IMR-90 (cell line): ENCODE results near the gene PTPRS. TPM values are rescaled to one million over a fixed set of nuclear protein-coding genes. Genes with fewer than 3 reads are reported as not detected.

ENCODE experiments used
- ATAC-seq: fragments of 200-7000 bp; cut with Tn5 transposase; 2 replicates; pipeline ENCODE4 v1.9.1; 2020; ENCODE audit warnings: low read depth, mild to moderate bottlenecking, moderate library complexity
- BruUV-seq: library from RNA; stranded (reverse); fragments of 400-500 nt; replicated peaks from 2 replicates; lab custom pipeline; 2021; lab: Mats Ljungman, UMichigan
- CTCF ChIA-PET: fragments of 300-600 bp; formaldehyde crosslinking; extraction: SDS; loops from one replicate; lab custom pipeline; 2021; ENCODE audit warnings: antibody characterized with exemption; lab: Yijun Ruan, JAX
- POLR2A ChIA-PET: fragments of 300-600 bp; sonication (Branson Sonifier 250); formaldehyde crosslinking; loops from one replicate; lab custom pipeline; 2022; ENCODE audit warnings: antibody characterized with exemption; ENCODE audit not compliant: unreplicated experiment; lab: Charles Lee
- DNase-seq: peaks from one replicate; pipeline ENCODE4 v3.0.0; 2013
- H2AFZ ChIP-seq: replicated peaks from 2 replicates; pipeline ENCODE3; 2013; ENCODE audit warnings: low read length, mild to moderate bottlenecking; ENCODE audit not compliant: poor library complexity
- H2AK5ac ChIP-seq: 2 replicates; pipeline ENCODE4 v1.6.1; 2013; ENCODE audit warnings: low read depth, low read length, inconsistent platforms
- H2AK9ac ChIP-seq: replicated peaks from 2 replicates; pipeline ENCODE3; 2013; ENCODE audit warnings: mild to moderate bottlenecking, low read depth, low read length, moderate library complexity; ENCODE audit not compliant: poor library complexity
- H2BK120ac ChIP-seq: 2 replicates; pipeline ENCODE4 v1.6.1; 2013; ENCODE audit warnings: low read depth, low read length, inconsistent platforms
- H2BK15ac ChIP-seq: 3 replicates; pipeline ENCODE4 v1.6.1; 2013; ENCODE audit warnings: low read depth, low read length, inconsistent platforms
- H2BK20ac ChIP-seq: 2 replicates; pipeline ENCODE4 v1.6.1; 2013; ENCODE audit warnings: low read depth, mild to moderate bottlenecking, inconsistent platforms, low read length, moderate library complexity
- H2BK5ac ChIP-seq: 2 replicates; pipeline ENCODE4 v1.6.1; 2013; ENCODE audit warnings: mild to moderate bottlenecking, low read depth, low read length, inconsistent platforms; ENCODE audit not compliant: poor library complexity, severe bottlenecking
- H3K14ac ChIP-seq: replicated peaks from 2 replicates; pipeline ENCODE4 v1.6.1; 2013; ENCODE audit warnings: low read depth, low read length, inconsistent platforms
- H3K18ac ChIP-seq: 2 replicates; pipeline ENCODE4 v1.6.1; 2013; ENCODE audit warnings: low read depth, low read length, control low read depth
- H3K23ac ChIP-seq: 2 replicates; pipeline ENCODE4 v1.6.1; 2013; ENCODE audit warnings: low read depth, low read length, inconsistent platforms
- H3K27ac ChIP-seq: 2 replicates; pipeline ENCODE4 v1.5.1; 2013; ENCODE audit warnings: mild to moderate bottlenecking, control low read depth, low read length; ENCODE audit not compliant: insufficient read depth
- H3K27me3 ChIP-seq: 2 replicates; pipeline ENCODE4 v1.6.1; 2013; ENCODE audit warnings: low read length; ENCODE audit not compliant: control insufficient read depth, insufficient read depth
- H3K36me3 ChIP-seq: 2 replicates; pipeline ENCODE4 v1.6.1; 2013; ENCODE audit warnings: low read length, mixed read lengths; ENCODE audit not compliant: control insufficient read depth, insufficient read depth
- H3K4ac ChIP-seq: 2 replicates; pipeline ENCODE4 v1.6.1; 2013; ENCODE audit warnings: low read depth, low read length, inconsistent platforms
- H3K4me1 ChIP-seq: 2 replicates; pipeline ENCODE4 v1.6.1; 2013; ENCODE audit warnings: low read length, mixed read lengths; ENCODE audit not compliant: control insufficient read depth, insufficient read depth
- H3K4me2 ChIP-seq: 2 replicates; pipeline ENCODE4 v1.6.1; 2013; ENCODE audit warnings: low read depth, mild to moderate bottlenecking, control low read depth, low read length, moderate library complexity
- H3K4me3 ChIP-seq: 2 replicates; pipeline ENCODE4 v1.5.1; 2013; ENCODE audit warnings: low read depth, mild to moderate bottlenecking, control low read depth, low read length, moderate library complexity; ENCODE audit not compliant: insufficient read depth
- H3K56ac ChIP-seq: 2 replicates; pipeline ENCODE4 v1.6.1; 2013; ENCODE audit warnings: low read length, inconsistent platforms; ENCODE audit not compliant: insufficient read depth; ENCODE audit errors: extremely low read depth
- H3K79me1 ChIP-seq, 2 experiments: 2 replicates each; pipeline ENCODE4 v1.6.1; 2013; ENCODE audit warnings: low read length in 2 of 2, inconsistent platforms in 1 of 2, low read depth in 1 of 2
- H3K9ac ChIP-seq: 2 replicates; pipeline ENCODE4 v1.6.1; 2013; ENCODE audit warnings: low read depth, low read length, control low read depth
- H3K9me1 ChIP-seq: 2 replicates; pipeline ENCODE4 v1.6.1; 2013; ENCODE audit warnings: low read length, inconsistent platforms; ENCODE audit not compliant: insufficient read depth
- H3K9me3 ChIP-seq: 2 replicates; pipeline ENCODE4 v1.6.1; 2013; ENCODE audit warnings: low read length; ENCODE audit not compliant: control insufficient read depth, insufficient read depth
- H4K20me1 ChIP-seq: 2 replicates; pipeline ENCODE4 v1.6.1; 2013; ENCODE audit warnings: low read length, inconsistent platforms; ENCODE audit not compliant: insufficient read depth
- H4K5ac ChIP-seq: 2 replicates; pipeline ENCODE4 v1.6.1; 2013; ENCODE audit warnings: mild to moderate bottlenecking, low read depth, low read length, control low read depth
- H4K8ac ChIP-seq, 2 experiments: 2 replicates each; pipeline ENCODE4 v1.6.1; 2013; ENCODE audit warnings: low read depth in 2 of 2, low read length in 2 of 2, control low read depth in 1 of 2, inconsistent platforms in 1 of 2
- H4K91ac ChIP-seq: 2 replicates; pipeline ENCODE4 v1.6.1; 2013; ENCODE audit warnings: low read depth, low read length, inconsistent platforms; ENCODE audit not compliant: insufficient read depth
- BHLHE40 ChIP-seq: fragments of 150-350 bp; IDR thresholded peaks from 2 replicates; pipeline ENCODE4 v1.6.1; 2016; ENCODE audit warnings: mild to moderate bottlenecking, low read depth, low read length
- MAFK ChIP-seq: IDR thresholded peaks from 2 replicates; pipeline ENCODE4 v1.6.1; 2012; ENCODE audit warnings: low read depth, low read length, improper control_type of control experiment
- MAZ ChIP-seq: IDR thresholded peaks from 2 replicates; pipeline ENCODE4 v1.6.1; 2012; ENCODE audit warnings: low read depth, mild to moderate bottlenecking, low read length, improper control_type of control experiment, moderate library complexity, borderline replicate concordance
- NFE2L2 ChIP-seq: fragments of 150-350 bp; IDR thresholded peaks from 2 replicates; pipeline ENCODE4 v1.6.1; 2016; ENCODE audit warnings: low read depth, mild to moderate bottlenecking, low read length
- POLR2A ChIP-seq: IDR thresholded peaks from 2 replicates; pipeline ENCODE4 v1.6.1; 2012; ENCODE audit warnings: mild to moderate bottlenecking, low read depth, low read length
- RAD21 ChIP-seq: IDR thresholded peaks from 2 replicates; pipeline ENCODE4 v1.6.1; 2012; ENCODE audit warnings: low read length, improper control_type of control experiment
- SMC3 ChIP-seq: fragments of 150-350 bp; IDR thresholded peaks from 2 replicates; pipeline ENCODE4 v1.6.1; 2016; ENCODE audit warnings: low read depth, mild to moderate bottlenecking, antibody characterized with exemption, low read length, moderate library complexity
- WGBS, 2 experiments: methylation state at CpG; one replicate each; pipeline versions ENCODE4 v1.1.5 to v1.1.7; 2013; ENCODE audit warnings: missing lambda C conversion rate in 2 of 2; ENCODE audit not compliant: insufficient read length in 1 of 2; ENCODE audit errors: extremely low coverage in 2 of 2; 5-methylcytosine and 5-hydroxymethylcytosine counted together
- dilution Hi-C: fragments of 300-500 bp; cut with HindIII; formaldehyde crosslinking; loops from one replicate; pipeline ENCODE4 v1.14.3; 2018; ENCODE audit warnings: low sequenced_read_pairs; ENCODE audit not compliant: unreplicated experiment
- in situ Hi-C: fragments of 300-500 bp; cut with MboI; formaldehyde crosslinking; loops from 3 replicates; pipeline ENCODE4 v1.14.3; 2019; ENCODE audit warnings: low sequenced_read_pairs, inconsistent platforms, mixed read lengths
- intact Hi-C: fragments of 100-400 bp; cut with micrococcal nuclease; formaldehyde crosslinking; loops from 2 replicates; pipeline ENCODE4 v1.10.0; 2022
- polyA plus RNA-seq, 3 experiments: library from polyadenylated mRNA; depleted of rRNA; stranded (reverse); fragments of >200 nt; gene quantifications; 2 replicates each; pipeline ENCODE4 v1.2.3, GENCODE V29; 2012; ENCODE audit warnings: low replicate concordance in 1 of 3
- total RNA-seq: library from RNA; depleted of rRNA; stranded (reverse); fragments of >200 nt; gene quantifications from 2 replicates; pipeline ENCODE4 v1.2.3, GENCODE V29; 2012
- TF ChIP-seq, protein P1 (sequence below): fragments of 150-350 bp; IDR thresholded peaks from 2 replicates; pipeline ENCODE4 v1.6.1; 2016; ENCODE audit warnings: low read depth, mild to moderate bottlenecking, low read length, moderate library complexity, borderline replicate concordance
- TF ChIP-seq, protein P2 (sequence below): conservative IDR thresholded peaks from 2 replicates; pipeline ENCODE4 v1.5.1; 2012; ENCODE audit warnings: mild to moderate bottlenecking, low read depth, low read length, improper control_type of control experiment
- TF ChIP-seq, protein P3 (sequence below): fragments of 150-350 bp; IDR thresholded peaks from 2 replicates; pipeline ENCODE4 v1.6.1; 2017; ENCODE audit warnings: mild to moderate bottlenecking, antibody characterized with exemption, low read length, low read depth

The PTPRS gene
- total and polyA plus RNA-seq, 2 of the 4 experiments (the other 2 are of a cell fraction), result 40.1 to 51.9 TPM

DNA sequence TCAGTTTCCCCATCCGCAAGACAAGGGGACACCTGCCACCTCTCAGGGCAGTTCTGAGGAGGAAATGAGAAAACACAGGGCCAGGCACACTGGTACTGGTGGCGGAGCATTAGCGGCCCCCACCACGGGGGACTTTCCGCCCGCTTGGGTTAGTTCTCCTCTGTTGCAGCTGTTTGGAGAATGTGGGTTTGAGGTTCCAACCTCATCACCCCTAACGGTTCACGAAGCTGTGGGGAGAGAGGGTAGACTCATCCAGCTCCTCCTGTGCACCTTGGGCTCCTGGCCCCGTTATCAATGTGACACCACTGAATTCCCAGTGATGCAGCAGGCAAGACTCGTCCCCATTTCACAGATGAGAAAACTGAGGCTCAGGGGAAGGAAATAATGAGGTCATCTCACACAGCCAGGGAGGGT is 10.3 kb downstream of the PTPRS start:
- in situ Hi-C loops, result no loop called here
- dilution Hi-C loops, result no loop called here
- TF ChIP-seq, protein P1, sequence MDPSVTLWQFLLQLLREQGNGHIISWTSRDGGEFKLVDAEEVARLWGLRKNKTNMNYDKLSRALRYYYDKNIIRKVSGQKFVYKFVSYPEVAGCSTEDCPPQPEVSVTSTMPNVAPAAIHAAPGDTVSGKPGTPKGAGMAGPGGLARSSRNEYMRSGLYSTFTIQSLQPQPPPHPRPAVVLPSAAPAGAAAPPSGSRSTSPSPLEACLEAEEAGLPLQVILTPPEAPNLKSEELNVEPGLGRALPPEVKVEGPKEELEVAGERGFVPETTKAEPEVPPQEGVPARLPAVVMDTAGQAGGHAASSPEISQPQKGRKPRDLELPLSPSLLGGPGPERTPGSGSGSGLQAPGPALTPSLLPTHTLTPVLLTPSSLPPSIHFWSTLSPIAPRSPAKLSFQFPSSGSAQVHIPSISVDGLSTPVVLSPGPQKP, result no peak
- TF ChIP-seq POLR2A (no peak), RAD21 (no peak), BHLHE40 (no peak), MAZ (no peak), NFE2L2 (no peak), MAFK (no peak), SMC3 (no peak)
- TF ChIP-seq, protein P2, sequence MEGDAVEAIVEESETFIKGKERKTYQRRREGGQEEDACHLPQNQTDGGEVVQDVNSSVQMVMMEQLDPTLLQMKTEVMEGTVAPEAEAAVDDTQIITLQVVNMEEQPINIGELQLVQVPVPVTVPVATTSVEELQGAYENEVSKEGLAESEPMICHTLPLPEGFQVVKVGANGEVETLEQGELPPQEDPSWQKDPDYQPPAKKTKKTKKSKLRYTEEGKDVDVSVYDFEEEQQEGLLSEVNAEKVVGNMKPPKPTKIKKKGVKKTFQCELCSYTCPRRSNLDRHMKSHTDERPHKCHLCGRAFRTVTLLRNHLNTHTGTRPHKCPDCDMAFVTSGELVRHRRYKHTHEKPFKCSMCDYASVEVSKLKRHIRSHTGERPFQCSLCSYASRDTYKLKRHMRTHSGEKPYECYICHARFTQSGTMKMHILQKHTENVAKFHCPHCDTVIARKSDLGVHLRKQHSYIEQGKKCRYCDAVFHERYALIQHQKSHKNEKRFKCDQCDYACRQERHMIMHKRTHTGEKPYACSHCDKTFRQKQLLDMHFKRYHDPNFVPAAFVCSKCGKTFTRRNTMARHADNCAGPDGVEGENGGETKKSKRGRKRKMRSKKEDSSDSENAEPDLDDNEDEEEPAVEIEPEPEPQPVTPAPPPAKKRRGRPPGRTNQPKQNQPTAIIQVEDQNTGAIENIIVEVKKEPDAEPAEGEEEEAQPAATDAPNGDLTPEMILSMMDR, result no peak
- TF ChIP-seq, protein P3, sequence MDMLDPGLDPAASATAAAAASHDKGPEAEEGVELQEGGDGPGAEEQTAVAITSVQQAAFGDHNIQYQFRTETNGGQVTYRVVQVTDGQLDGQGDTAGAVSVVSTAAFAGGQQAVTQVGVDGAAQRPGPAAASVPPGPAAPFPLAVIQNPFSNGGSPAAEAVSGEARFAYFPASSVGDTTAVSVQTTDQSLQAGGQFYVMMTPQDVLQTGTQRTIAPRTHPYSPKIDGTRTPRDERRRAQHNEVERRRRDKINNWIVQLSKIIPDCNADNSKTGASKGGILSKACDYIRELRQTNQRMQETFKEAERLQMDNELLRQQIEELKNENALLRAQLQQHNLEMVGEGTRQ, result no peak

More for the DNA sequence above, 10.3 kb downstream of the PTPRS start:
- no peak overlapping the region for H3K14ac ChIP-seq
- no peak overlapping the region for H3K4me2 ChIP-seq
- no peak overlapping the region for H3K18ac ChIP-seq
- ATAC-seq (no peak), DNase-seq (no peak)
- no peak overlapping the region for H3K4me3 ChIP-seq
- peaks cover 26% of the 10 kb centered on the region for H4K20me1 ChIP-seq
- H3K9me3 ChIP-seq, result no peaks in the 10 kb centered on the region
- H3K36me3 ChIP-seq, result peaks cover 3% of the 10 kb centered on the region
- no TSS peak for BruUV-seq
- H2AK9ac ChIP-seq, result no peak overlapping the region
- no peak overlapping the region for H3K27ac ChIP-seq
- 93% methylated on average over 2 of the region's 10 CpGs; no CpG with 5 or more reads in 1 of the 2 experiments for WGBS, 2 experiments
- ChIA-PET POLR2A (no interaction called here), CTCF (no interaction called here)
- no peak overlapping the region for H3K23ac ChIP-seq
- H3K4me1 ChIP-seq, result no peaks in the 10 kb centered on the region
- no peak overlapping the region for H2AFZ ChIP-seq
- no peak overlapping the region for H3K9ac ChIP-seq
- no peak overlapping the region for H2BK120ac ChIP-seq
- no peak overlapping the region for H2BK20ac ChIP-seq
- H4K91ac ChIP-seq, result no peak overlapping the region
- H3K56ac ChIP-seq, result no peak overlapping the region
- H3K4ac ChIP-seq, result no peak overlapping the region
- H3K79me1 ChIP-seq, result peaks cover 2 to 3% of the 10 kb centered on the region in 2 experiments; a peak in 2 of 4 replicates
- no peaks in the 10 kb centered on the region for H3K27me3 ChIP-seq
- no peak overlapping the region for H2BK5ac ChIP-seq
- no peaks in the 10 kb centered on the region for H3K9me1 ChIP-seq
- no peak overlapping the region for H2BK15ac ChIP-seq
- no peak overlapping the region for H4K5ac ChIP-seq
- no peak overlapping the region for H2AK5ac ChIP-seq
- H4K8ac ChIP-seq, result no peak overlapping the region
- intact Hi-C loops, result no loop called here
